ENCODE measurements around the gene SSBP4.

GRCh38 chr19:18427743-18428113, 8.5 kb downstream of the SSBP4 start:
- no peak for TF ChIP-seq GATA2 (IDR thresholded peaks at IDR 0.05; ENCODE audit: low read depth, low read length)
- TF ChIP-seq GATA3 (IDR thresholded peaks at IDR 0.05; ENCODE audit: low read depth, low read length) = no peak

All from SH-SY5Y (cell line).